Testis (tissue), 2 donors: ENCODE data around the gene NDUFB1.

Source experiments
- CTCF ChIP-seq, 3 experiments: fragments of 450-650 bp in 2 of 3; fragments of 200-600 bp in 1 of 3; sonication (generic) in 1 of 3; IDR thresholded peaks; one replicate each; pipeline ENCODE4 v1.5.1; 2016 to 2019; ENCODE audit warnings: antibody characterized with exemption in 3 of 3, mild to moderate bottlenecking in 2 of 3, moderate library complexity in 1 of 3
- POLR2A ChIP-seq: fragments of 450-650 bp; IDR thresholded peaks from one replicate; pipeline ENCODE4 v1.6.1; 2017; ENCODE audit warnings: antibody characterized with exemption, mild to moderate bottlenecking, moderate library complexity

GRCh38 chr14:92109490-92109889 lies 12.0 kb downstream of the NDUFB1 start:
- TF ChIP-seq POLR2A = no peak
- no peak for TF ChIP-seq CTCF (IDR thresholded peaks at IDR 0.05)
